ENCODE measurements around the gene DIS3L.
"Not testable (repeated sequence)": the region's sequence is repeated elsewhere in the genome, so short reads cannot be mapped to it uniquely, and the experiment has no call there.

Gene DIS3L

DNA sequence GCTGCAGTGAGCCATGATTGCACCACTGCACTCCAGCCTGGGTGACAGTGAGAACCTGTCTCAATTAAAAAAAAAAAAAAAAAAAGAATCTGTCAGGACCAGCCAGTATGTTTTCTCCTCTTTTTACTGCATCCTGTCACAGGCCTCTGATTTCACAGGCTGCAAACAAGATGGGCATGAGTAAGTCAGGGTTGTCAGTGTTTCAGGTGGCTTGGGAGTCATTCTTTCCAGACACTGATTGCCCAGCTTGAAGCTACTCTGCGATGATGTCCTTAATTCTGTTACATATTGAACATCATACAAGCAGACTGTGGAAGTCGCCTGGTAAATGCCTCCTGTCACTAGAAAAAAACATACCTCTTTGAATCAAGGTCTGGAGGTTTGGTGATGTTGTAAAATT, 18.8 kb downstream of the DIS3L start:
- DNase-seq: no peak

DNA sequence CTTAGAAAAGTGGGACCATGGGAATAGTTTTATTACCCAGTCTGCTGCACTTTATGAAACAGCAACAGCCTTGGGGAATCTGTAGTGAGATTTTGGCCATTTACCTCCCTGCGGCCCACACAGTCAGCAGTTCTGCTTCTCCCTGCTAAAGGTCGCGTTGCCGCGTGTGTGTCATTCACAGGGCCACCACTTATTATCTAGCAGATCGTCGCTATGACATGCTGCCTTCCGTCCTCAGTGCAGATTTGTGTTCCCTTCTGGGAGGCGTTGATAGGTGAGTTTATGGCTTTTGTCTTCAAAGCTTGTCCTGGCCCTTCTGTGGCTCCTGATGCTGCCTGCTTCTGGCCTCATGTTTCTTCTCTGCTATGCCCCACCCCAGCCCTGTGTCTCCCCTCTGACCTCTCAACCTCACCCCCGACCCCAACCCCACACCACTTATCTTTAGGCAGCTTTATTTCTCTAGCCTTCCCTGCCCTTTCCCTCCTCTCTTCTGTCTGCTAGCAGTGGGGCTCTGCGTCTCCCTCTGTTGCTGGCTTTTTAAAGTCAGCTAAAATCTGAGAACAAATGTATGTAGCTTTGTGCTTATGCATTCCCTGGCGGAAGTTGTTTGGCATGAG, 30.1 kb downstream of the DIS3L start:
- no peak for DNase-seq

DNA sequence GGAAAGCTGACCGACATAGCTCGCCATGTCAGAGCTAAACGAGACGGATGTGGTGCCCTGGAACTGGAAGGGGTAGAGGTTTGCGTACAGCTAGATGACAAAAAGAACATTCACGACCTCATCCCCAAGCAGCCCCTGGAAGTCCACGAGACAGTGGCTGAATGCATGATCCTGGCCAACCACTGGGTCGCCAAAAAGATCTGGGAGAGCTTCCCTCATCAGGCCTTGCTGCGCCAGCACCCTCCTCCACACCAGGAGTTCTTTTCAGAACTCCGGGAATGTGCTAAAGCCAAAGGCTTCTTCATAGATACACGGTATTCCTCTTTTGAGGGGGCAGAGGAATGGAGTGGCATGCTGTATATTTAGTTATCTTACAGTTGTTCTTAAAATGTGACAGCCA, 32.7 kb downstream of the DIS3L start:
- no peak for DNase-seq

DNA sequence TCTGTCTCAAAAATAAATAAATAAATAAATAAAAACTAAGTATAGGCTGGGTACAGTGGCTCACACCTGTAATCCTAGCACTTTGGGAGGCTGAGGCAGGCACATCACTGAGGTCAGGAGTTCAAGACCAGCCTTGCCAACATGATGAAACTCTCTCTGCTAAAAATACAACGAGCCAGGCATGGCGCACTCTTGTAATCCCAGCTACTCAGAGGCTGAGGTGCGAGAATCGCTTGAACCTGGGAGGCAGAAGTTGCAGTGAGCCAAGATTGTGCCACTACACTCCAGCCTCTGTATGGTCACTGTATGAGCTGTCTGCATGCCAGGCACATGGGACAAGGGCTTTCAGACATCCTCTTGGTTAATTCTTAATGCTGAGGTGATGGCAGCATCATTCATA, 34.4 kb downstream of the DIS3L start:
- DNase-seq: no peak

DNA sequence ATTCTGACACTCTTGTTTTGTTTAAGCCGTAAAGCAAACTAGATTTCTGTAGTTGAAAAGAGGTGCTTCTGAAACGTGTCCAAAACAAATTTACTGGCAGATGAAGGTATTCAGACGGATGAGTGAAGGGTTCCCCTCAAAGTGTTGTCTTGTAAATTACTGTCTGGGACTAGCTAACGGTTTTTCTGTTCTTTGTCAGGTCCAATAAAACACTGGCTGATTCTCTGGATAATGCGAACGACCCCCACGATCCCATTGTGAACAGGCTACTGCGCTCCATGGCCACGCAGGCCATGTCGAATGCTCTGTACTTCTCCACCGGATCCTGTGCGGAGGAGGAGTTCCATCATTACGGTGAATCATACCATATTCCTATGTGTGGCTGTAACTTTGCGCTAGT, 35.4 kb downstream of the DIS3L start:
- no peak for DNase-seq

DNA sequence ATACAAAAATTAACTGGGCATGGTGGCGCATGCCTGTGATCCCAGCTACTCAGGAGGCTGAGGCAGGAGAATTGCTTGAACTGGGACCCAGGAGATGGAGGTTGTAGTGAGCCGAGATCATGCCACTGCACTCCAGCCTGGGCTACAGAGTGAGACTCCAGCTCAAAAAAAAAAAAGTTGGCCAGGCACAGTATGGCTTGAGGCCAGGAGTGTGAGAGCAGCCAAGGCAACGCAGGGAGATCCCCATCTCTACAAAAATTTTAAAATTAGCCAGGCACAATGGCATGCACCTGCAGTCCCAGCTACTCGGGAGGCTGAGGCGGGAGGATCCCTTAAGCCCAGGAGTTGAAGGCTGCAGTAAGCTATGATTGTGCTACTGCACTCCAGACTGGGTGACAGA, 55.2 kb downstream of the DIS3L start:
- not testable (repeated sequence) for DNase-seq

DNA sequence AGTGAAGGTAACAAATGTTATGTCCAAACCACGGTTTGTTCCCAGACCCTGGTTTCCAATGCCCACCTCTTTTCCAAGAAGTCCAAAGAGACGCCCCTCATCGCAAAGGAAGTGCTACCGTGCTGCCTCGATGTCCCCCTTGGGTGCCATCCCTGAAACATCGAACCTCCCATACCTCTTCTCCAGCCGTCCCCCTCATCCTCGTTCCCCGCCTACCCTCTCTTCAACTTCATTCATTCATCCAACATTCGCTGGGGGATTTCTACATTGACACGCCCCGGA, 62.6 kb downstream of the DIS3L start:
- peak; percentile 24 for DNase-seq

DNA sequence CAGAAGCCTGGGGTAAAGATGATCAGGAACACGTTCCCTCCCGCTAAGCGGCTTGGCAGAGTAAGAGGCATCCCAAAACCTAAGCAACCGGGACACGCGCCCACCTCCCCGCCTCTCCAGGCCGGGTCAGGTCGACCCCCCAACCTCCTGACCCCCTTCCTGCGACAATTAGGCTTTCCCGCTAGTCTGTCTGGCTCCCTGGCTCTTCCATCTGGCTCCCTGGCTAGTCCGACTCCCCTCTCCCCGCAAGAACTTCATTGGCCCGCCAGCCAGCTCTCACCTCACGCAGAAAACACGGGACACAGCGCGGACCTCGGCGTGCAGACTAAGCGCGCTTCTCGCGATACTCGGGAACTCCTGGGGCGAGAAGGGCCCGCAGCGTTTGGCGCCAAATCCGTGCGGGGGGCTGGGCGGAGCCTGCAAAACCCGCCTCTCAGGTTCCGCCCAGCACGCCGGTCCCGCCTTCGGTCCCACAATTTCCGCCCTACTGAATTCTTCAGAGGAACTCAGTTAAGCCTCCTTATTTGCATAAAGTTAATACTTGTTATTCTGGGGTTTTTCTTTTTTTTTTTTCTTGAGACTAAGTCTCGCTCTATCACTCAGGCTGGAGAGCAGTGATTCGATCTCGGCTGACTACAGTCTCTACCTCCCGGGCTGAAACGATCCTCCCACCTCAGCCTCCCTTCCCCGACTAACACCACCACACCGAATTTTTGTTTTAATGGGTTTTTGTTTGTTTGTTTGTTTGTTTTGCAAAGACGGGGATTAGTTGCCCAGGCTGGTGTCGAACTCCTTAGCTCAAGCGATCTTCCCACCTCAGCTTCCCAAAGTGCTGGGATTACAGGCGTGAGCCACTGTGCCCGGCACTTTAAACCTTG, 63.2 kb downstream of the DIS3L start, which contains the start of gene TIPIN:
Gene TIPIN, minus strand, starts transcription at position 327 of the 878 bp plus-strand sequence. CDS start 3,738 bp downstream, outside the sequence.
- DNase-seq: peak; percentile 98

DNA sequence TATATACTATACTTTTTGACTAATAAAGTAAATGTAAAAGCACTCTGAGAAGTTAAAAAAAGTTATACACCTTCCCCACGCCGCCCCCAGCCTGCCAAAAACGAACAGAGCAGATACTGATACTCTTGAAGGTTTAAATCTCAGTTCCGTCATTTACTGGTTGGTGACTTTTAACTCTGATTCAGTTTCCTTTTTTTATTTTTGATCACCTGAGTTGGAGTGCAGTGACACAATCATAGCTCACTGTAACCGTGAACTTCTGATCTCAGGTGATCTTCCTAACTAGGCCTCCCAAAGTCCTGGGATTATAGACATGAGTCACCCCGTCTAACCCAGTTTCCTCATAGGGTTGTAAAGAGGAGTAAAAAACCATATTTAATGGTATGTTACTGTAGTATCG, 66.4 kb downstream of the DIS3L start:
- DNase-seq: no peak

DNA sequence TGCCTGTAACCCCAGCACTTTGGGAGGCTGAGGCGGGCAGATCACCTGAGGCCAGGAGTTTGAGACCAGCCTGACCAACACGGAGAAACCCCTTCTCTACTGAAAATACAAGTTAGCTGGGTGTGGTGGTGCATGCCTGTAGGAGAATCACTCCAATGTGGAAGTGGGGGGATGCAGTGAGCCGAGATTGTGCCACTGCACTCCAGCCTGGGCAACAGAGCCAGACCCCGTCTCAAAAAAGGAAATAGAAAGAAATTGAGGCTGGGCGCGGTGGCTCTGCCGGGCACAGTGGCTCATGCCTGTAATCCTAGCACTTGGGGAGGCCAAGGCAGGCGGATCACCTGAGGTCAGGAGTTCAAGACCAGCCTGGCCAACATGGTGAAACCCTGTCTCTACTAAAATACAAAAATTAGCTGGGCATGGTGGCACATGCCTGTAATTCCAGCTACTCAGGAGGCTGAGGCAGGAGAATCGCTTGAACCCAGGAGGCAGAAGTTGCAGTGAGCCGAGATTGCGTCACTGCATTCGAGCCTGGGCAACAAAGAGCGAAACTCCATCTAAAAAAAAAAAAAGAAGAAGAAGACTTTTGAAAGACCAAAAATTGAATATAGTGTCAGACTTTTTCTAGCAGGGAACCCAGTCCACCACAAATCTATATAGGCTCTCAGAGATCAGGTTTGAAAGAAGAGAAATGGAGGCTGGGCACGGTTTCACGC, 68.5 kb downstream of the DIS3L start:
- not testable (repeated sequence) for DNase-seq

DNA sequence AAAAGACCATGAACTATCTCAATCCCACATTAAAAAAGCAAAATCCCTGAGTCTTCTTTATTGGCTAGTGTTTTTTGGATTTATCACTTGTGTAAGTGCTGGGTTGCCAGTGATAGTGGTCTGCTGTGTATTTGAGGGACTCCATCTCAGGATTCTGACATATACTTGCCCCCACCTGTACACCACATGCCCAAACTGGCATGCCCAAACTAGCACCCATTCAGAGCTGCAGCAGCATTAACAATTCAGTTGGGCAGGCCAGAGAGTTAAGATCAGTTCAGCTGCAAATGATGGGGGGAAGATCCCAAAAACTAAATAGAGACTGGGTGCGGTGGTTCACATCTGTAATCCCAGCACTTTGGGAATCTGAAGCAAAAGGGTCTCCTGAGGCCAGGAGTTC, 69.4 kb downstream of the DIS3L start:
- no peak for DNase-seq

DNA sequence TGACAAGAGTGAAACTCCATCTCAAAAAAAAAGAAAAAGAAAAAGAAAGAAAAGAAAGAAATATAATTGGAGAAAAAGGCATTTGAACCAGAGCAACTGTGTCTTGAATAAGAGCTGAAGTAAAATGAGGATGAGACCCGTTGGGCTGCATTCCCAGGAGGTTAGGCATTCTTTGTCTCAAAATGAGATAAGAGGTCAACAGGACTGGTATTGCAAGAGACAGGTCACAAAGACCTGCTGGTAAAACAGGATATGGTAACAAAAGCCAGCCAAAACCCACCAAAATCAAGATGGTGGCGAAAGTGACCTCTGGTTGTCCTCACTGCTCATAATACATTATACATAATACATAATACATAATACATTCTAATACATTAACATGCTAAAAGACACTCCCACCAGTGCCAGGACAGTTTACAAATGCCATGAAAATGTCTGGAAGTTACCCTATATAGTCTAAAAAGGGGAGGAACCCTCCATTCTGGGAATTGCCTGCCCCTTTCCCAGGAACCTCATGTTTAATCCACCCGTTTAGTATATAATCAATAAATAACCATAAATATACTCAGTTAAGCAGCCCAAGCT, 71.7 kb downstream of the DIS3L start:
- DNase-seq: no peak

DNA sequence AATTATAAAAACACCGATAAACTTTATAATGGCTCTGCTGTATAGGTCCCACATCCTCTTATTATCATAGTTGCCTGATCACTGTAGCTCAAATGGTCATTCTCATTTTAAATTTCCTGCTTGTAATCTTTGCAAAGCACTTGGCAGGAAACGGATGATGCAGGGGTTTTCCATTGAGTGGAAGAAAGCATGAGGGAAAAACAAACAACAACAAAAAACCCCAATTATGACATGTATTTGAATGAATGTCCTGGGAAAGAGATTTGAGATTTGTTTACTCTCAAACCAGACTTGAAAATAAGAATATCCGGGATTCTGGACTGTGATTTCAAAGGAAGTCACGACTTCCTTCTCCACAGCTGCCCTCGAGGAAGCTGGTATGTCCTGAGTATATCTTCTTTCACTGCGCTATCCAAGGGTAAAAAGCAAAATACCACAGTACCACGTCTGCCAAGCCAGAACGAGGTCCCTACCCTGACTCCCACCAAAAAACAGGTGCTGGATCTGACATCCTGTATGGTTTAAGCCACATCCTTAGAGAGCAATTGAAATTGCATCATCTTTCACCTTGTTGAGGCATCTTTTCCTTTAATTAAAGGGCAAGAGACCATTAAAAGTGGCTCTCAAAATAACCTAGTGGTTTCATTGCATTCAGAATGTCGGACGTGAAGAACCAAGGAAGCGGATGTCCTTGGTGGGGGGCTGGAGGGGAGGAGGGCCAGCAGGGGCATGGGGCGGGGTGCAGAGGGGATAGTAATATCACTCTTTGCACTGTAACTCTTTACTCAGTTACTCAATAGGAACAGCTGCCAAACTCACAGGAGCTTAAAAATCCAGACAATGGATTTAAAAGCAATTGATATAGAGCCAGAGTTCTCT, 76.6 kb downstream of the DIS3L start:
- DNase-seq: peak; percentile 34

DNA sequence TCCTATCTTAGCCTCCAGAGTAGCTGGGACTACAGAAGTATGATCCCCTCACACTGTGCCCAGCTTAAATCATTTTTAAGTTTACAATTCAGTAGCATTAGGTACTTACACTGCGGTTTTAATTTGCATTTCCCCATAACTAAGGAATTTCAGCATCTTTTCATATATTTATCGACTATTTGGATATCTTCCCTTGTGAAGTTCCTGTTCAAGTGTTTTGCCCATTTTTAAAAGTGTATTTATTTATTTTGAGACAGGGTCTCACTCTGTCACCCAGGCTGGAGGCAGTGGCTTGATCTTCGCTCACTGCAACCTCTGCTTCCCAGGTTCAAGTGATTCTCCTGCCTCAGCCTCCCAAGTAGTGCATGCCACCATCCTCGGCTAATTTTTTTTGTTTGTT, 80.8 kb downstream of the DIS3L start:
- DNase-seq: no peak

DNA sequence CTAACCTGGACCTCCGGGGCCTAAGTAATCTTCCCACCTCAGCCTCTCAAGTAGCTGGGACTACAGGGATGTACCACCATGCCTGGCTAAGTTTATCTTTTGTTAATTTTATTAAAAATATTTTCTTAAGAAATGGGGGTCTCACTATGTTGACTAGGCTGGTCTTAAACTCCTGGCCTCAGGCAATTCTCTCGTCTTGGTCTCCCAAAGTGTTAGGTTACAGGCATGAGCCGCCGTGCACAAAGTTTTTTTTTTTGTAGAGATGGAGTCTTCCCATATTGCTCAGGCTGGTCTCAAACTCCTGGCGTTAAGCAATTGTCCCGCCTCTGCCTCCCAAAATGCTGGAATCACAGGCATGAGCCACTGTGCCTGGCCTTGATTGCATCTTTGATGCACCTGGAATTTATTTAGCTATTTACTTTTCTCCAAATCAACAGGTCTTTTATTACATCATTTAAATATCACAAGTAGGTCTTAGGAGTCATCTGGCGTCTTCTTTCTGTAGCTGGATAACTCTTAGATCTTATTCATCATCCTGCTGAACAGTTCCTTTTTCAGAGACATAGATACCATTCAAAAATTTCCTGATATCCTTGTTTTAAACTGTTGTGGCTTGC, 85.6 kb downstream of the DIS3L start:
- no peak for DNase-seq

DNA sequence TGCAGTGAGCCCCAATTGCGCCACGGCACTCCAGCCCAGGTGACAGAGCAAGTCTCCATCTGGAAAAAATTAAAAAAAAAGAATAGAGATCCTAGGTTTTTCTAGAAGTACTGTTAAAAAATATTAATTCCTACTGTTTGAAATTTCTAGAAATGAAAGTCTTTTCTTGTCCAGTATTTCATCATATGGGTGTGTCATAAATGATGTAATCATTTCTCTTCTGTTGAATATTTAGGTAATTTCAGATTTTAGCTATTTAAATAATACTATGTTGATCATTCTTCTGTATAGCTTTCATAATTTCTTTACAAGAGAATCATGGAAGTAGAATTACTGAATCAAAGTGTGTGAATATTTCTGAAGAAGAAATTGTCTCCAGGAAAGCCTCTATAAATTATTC, 88.0 kb downstream of the DIS3L start:
- not testable (repeated sequence) for DNase-seq
